Kidney (tissue), 14 donors: ENCODE data around the gene JPH3. TPM values are rescaled to one million over a fixed set of nuclear protein-coding genes. Genes with fewer than 3 reads are reported as not detected.

Experiments
- DNase-seq, 5 donors: peaks; one replicate each; pipeline ENCODE4 v3.0.0-alpha.2; 2013 to 2020
- FAIRE-seq: peaks from 2 replicates; lab custom pipeline; 2012; peaks lifted over from hg19 to GRCh38; lab: Jason Lieb, UNC
- H3K27ac ChIP-seq, 2 donors: one replicate each; pipeline ENCODE4 v1.7.0; 2013; ENCODE audit warnings: low read depth in 2 of 2, low read length in 2 of 2, inconsistent platforms in 1 of 2
- H3K27me3 ChIP-seq: one replicate; pipeline ENCODE4 v1.7.1; 2013; ENCODE audit warnings: low read length, inconsistent platforms; ENCODE audit not compliant: control insufficient read depth, insufficient read depth
- H3K36me3 ChIP-seq, 3 donors: one replicate each; pipeline versions ENCODE4 v1.7.0 to v1.7.1; 2013; ENCODE audit warnings: low read length in 3 of 3, control low read depth in 1 of 3, inconsistent platforms in 1 of 3; ENCODE audit not compliant: insufficient read depth in 3 of 3, control insufficient read depth in 2 of 3
- H3K4me1 ChIP-seq, 3 donors: one replicate each; pipeline versions ENCODE4 v1.7.0 to v1.7.1; 2013; ENCODE audit warnings: low read length in 3 of 3, inconsistent platforms in 1 of 3, low read depth in 1 of 3; ENCODE audit not compliant: control insufficient read depth in 2 of 3, insufficient read depth in 2 of 3
- H3K4me3 ChIP-seq, 3 donors: one replicate each; pipeline versions ENCODE4 v1.7.0 to v1.8.1; 2013; ENCODE audit warnings: low read length in 3 of 3, control low read depth in 1 of 3, inconsistent platforms in 1 of 3
- H3K9ac ChIP-seq, 3 donors: one replicate each; pipeline versions ENCODE4 v1.7.0 to v1.7.1; 2013; ENCODE audit warnings: low read length in 3 of 3, control low read depth in 1 of 3, inconsistent platforms in 1 of 3
- H3K9me3 ChIP-seq, 3 donors: one replicate each; pipeline versions ENCODE4 v1.7.0 to v1.7.1; 2013; ENCODE audit warnings: low read length in 3 of 3, control low read depth in 1 of 3, inconsistent platforms in 1 of 3; ENCODE audit not compliant: control insufficient read depth in 2 of 3, insufficient read depth in 1 of 3
- intact Hi-C: fragments of 100-400 bp; cut with DNase I; formaldehyde crosslinking; loops from one replicate; pipeline ENCODE4 v1.11.1; 2022
- polyA plus RNA-seq: library from polyadenylated mRNA; stranded (reverse); fragments of 350-450 nt; fragmentation: Illumina TruSeq; extraction: RNeasy Lipid Tissue Mini Kit (QIAGEN cat#74804); gene quantifications from one replicate; pipeline ENCODE4 v1.2.3, GENCODE V29; 2014; ENCODE audit warnings: low read depth, low replicate concordance; ENCODE audit not compliant: insufficient read depth
- total RNA-seq: library from RNA; stranded (reverse); fragmentation: NEBNext Ultra II Directional; extraction: Animal tissue kit (Norgen Biotek cat#: 25700); gene quantifications from one replicate; pipeline ENCODE4 v1.2.1, GENCODE V29; 2021
- TF ChIP-seq, protein P1 (sequence below): IDR thresholded peaks from 3 replicates; pipeline ENCODE4 v1.5.1; 2012; ENCODE audit warnings: mild to moderate bottlenecking, moderate library complexity, borderline replicate concordance; ENCODE audit not compliant: insufficient read depth; ENCODE audit errors: extremely low read depth
- donor health status: control.
- donor health status: control.
- donor health status: control.
- donor health status: control.
- donor health status: control.
- donor health status: DM: yes; HTN: yes; CAD: no.
- donor health status: Normal renal cell carcinoma (clear cell type).

Gene JPH3
- total and polyA plus RNA-seq, 2 donors from 2014 or later, result 0.69 TPM; not detected in 1

DNA sequence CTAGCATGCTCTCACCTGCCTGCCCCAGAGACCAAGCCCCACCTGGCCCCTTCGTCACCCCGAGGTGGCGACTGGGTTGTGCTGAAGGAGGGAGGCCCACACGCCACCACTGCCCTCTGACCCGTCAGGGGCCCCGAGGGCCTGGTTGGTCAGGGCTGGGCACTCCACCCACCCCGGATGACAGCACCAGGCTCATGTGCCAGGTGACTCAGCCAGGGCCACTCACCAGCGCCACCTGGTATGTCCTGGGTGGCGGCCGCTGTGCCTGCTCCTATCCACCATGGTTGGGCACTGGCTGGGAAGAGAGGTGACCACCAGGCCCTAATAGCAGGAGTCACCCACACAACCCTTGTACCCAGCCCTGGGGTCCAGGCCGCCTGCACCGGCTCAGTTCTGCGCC is 68.9 kb downstream of the JPH3 start:
- TF ChIP-seq, protein P1, sequence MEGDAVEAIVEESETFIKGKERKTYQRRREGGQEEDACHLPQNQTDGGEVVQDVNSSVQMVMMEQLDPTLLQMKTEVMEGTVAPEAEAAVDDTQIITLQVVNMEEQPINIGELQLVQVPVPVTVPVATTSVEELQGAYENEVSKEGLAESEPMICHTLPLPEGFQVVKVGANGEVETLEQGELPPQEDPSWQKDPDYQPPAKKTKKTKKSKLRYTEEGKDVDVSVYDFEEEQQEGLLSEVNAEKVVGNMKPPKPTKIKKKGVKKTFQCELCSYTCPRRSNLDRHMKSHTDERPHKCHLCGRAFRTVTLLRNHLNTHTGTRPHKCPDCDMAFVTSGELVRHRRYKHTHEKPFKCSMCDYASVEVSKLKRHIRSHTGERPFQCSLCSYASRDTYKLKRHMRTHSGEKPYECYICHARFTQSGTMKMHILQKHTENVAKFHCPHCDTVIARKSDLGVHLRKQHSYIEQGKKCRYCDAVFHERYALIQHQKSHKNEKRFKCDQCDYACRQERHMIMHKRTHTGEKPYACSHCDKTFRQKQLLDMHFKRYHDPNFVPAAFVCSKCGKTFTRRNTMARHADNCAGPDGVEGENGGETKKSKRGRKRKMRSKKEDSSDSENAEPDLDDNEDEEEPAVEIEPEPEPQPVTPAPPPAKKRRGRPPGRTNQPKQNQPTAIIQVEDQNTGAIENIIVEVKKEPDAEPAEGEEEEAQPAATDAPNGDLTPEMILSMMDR, result no peak
- FAIRE-seq (no peak), DNase-seq (no peak)
- Histone ChIP-seq H3K4me1 (no peaks in the 10 kb centered on the region), H3K9ac (no peak overlapping the region), H3K27me3 (no peaks in the 10 kb centered on the region), H3K4me3 (no peak overlapping the region), H3K9me3 (no peaks in the 10 kb centered on the region), H3K36me3 (no peaks in the 10 kb centered on the region), H3K27ac (no peak overlapping the region)
- intact Hi-C loops, result no loop called here

DNA sequence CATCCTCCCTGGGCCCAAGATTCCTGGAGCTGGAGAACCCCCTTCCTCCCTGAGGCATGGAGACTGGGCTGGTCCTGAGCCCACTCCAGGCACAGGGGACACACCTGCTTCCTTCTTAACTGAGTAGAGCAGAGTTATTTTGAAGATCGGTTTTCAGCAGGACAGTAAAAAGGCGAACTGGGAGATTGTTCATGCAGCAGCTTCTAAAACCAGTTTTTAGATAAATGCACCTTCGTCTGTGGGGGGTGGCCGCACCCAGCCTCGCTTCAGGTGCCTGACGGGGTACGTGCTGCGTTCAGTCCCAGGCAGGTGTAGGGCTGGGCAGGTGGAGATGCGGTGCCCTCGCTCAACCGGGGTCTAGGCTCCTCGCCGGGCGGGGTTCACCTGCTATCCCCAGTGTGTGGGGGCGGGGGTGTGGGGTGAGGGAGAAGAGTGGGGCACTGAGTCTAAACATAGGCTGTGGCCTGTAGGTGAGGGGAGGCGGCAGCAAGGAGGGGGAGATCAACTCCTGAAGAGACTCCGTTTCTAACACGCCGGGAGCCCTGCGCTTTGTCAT is 69.5 kb downstream of the JPH3 start:
- Histone ChIP-seq H3K27ac (no peak overlapping the region), H3K27me3 (no peaks in the 10 kb centered on the region), H3K36me3 (no peaks in the 10 kb centered on the region), H3K9ac (no peak overlapping the region), H3K9me3 (no peaks in the 10 kb centered on the region), H3K4me3 (no peak overlapping the region), H3K4me1 (no peaks in the 10 kb centered on the region)
- FAIRE-seq, result no peak
- DNase-seq, result no peak
- intact Hi-C loops, result no loop called here
- TF ChIP-seq, protein P1, result no peak

DNA sequence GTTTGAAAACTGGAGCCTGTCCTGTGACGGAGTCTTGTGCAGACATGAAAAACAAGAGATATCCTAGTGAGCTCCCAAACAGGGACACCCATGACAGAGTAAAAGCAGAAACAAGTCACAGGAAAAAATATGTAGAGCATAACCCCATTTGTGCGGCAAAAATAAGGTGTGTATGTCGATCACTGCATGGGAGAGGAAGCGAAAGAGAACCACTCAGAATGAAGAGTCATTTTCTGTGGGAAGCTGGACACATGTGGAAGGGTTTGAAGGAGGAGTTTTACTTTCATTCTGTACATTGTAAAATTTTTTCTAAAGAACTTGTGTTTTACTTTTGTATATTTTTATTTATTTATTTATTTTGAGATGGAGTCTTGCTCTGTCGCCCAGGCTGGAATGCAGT is 72.1 kb downstream of the JPH3 start:
- Histone ChIP-seq H3K27me3 (no peaks in the 10 kb centered on the region), H3K27ac (no peak overlapping the region), H3K4me1 (no peaks in the 10 kb centered on the region), H3K9ac (no peak overlapping the region), H3K9me3 (no peaks in the 10 kb centered on the region), H3K4me3 (no peak overlapping the region), H3K36me3 (no peaks in the 10 kb centered on the region)
- DNase-seq (no peak), FAIRE-seq (no peak)
- intact Hi-C loops, result no loop called here
- TF ChIP-seq, protein P1, result no peak
